Sigmoid colon (tissue), 7 donors: ENCODE data around the gene KIAA1217. TPM values are rescaled to one million over a fixed set of nuclear protein-coding genes. Genes with fewer than 3 reads are reported as not detected.
A peak's percentile ranks its signal among the peaks of the same experiment; 100 is the strongest.

Experiments
- DNase-seq: peaks from one replicate; pipeline ENCODE4 v3.0.0-alpha.2; 2019
- H3K27ac ChIP-seq, 4 donors: fragments of 200-600 bp; sonication (generic); one replicate each; pipeline ENCODE4 v1.5.1; 2016 to 2019; ENCODE audit warnings: mild to moderate bottlenecking in 1 of 4
- H3K27me3 ChIP-seq, 3 donors: fragments of 200-600 bp; sonication (generic); one replicate each; pipeline ENCODE4 v1.5.1; 2019; ENCODE audit warnings: mild to moderate bottlenecking in 1 of 3
- H3K36me3 ChIP-seq, 4 donors: fragments of 200-600 bp; sonication (generic); one replicate each; pipeline ENCODE4 v1.5.1; 2016 to 2019
- H3K4me1 ChIP-seq, 4 donors: fragments of 200-600 bp; sonication (generic); one replicate each; pipeline ENCODE4 v1.5.1; 2017 to 2019
- H3K4me3 ChIP-seq, 4 donors: fragments of 200-600 bp; sonication (generic); one replicate each; pipeline ENCODE4 v1.5.1; 2017 to 2019; ENCODE audit warnings: mild to moderate bottlenecking in 2 of 4, moderate library complexity in 1 of 4
- H3K9me3 ChIP-seq, 4 donors: fragments of 200-600 bp in 3 of 4; sonication (generic) in 3 of 4; one replicate each; pipeline versions ENCODE4 v1.5.1 to v1.6.1; 2013 to 2019
- EP300 ChIP-seq, 4 donors: sonication (generic); formaldehyde crosslinking; IDR thresholded peaks; one replicate each; pipeline ENCODE4 v1.6.1; 2017; ENCODE audit warnings: antibody characterized with exemption in 4 of 4
- POLR2A ChIP-seq, 2 donors: fragments of 450-650 bp; IDR thresholded peaks; one replicate each; pipeline ENCODE4 v1.6.1; 2016; ENCODE audit warnings: antibody characterized with exemption in 2 of 2, mild to moderate bottlenecking in 2 of 2, moderate library complexity in 2 of 2
- POLR2AphosphoS5 ChIP-seq, 4 donors: sonication (generic); formaldehyde crosslinking; IDR thresholded peaks; one replicate each; pipeline ENCODE4 v1.6.1; 2017; ENCODE audit warnings: antibody characterized with exemption in 4 of 4
- WGBS, 2 donors: extraction: QIAGEN DNeasy Blood & Tissue Kit; methylation state at CpG; one replicate each; pipeline ENCODE4 v1.1.7; 2013; 5-methylcytosine and 5-hydroxymethylcytosine counted together
- intact Hi-C: fragments of 100-400 bp; cut with DNase I; formaldehyde crosslinking; loops from one replicate; pipeline ENCODE4 v1.15.1; 2023
- polyA plus RNA-seq, 3 donors: library from polyadenylated mRNA; stranded (reverse); fragments of 200-250 nt; gene quantifications; one replicate each; pipeline ENCODE4 v1.2.3, GENCODE V29; 2013
- total RNA-seq, 4 donors: library from RNA; depleted of rRNA; stranded (reverse); fragments of >200 nt; gene quantifications; one replicate each; pipeline ENCODE4 v1.1.0, GENCODE V29; 2016
- TF ChIP-seq, protein P1 (sequence below), 4 experiments: fragments of 450-650 bp in 3 of 4; fragments of 200-600 bp in 1 of 4; IDR thresholded peaks; one replicate each; pipeline ENCODE4 v1.5.1; 2016 to 2019; ENCODE audit warnings: antibody characterized with exemption in 4 of 4, mild to moderate bottlenecking in 3 of 4, moderate library complexity in 2 of 4
- donor health status: healthy with polysubstance abuse.
- donor health status: Bipolar disorder and iron deficiency.
- donor health status: healthy.

The KIAA1217 gene
- total and polyA plus RNA-seq, 7 donors, result 7.6 to 31.9 (median 15.0) TPM

DNA sequence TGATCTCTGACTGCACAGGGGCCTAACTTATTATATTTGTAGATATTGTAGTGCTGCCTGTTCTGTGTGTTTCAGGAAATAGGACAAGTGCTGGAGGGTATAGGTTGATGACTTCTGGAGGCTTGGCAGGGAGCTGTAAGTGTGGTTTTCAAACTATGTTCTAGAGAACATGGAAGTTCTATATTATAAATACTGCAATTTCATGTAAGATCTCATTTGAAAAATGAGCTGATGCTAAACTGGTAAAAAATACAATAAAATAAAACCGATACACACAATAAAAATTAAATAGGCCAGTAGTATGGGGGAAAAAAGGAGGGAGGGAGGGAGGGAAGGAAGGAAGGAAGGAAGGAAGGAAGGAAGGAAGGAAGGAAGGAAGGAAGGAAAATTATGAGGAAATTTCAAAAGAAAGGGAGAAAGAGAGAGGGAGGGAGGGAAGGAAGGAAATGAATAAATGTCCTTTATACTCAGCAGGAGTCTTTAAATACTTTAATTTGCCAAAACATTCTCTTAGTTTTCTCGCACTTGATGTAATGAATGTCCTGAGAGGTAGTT is 181.3 kb downstream of the KIAA1217 start:
- DNase-seq, result no peak
- Histone ChIP-seq H3K27ac (no peak overlapping the region), H3K4me1 (peaks cover 0 to 6% (median 0%) of the 10 kb centered on the region in 4 donors), H3K27me3 (no peaks in the 10 kb centered on the region), H3K36me3 (no peaks in the 10 kb centered on the region), H3K9me3 (no peaks in the 10 kb centered on the region), H3K4me3 (no peak overlapping the region)
- no peak for TF ChIP-seq POLR2AphosphoS5 (IDR thresholded peaks at IDR 0.05)
- TF ChIP-seq POLR2A (IDR thresholded peaks at IDR 0.05), result no peak
- 90 to 98% methylated on average over 2 of the region's 2 CpGs for WGBS, 2 donors
- intact Hi-C loops, result no loop called here

DNA sequence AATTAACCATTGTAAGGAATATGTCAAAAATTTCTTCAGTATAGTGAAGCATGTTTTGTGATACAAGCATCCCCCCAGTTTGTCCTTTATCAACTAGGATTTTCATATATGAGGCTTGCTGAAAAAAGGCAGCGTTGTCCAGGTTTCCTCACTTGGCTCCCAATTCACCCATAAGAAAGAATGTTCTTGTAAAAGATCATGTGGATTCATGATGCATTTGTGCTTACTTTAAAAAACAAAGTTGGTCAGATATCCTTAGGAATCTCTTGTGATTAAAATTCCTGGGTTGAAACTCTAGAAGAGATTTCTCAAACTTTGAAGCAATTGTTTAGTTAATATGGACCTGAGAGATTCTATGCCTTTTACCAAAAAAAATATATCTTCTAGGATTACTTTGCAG is 181.8 kb downstream of the KIAA1217 start:
- TF ChIP-seq EP300 (IDR thresholded peaks at IDR 0.05), result no peak
- TF ChIP-seq, protein P1, sequence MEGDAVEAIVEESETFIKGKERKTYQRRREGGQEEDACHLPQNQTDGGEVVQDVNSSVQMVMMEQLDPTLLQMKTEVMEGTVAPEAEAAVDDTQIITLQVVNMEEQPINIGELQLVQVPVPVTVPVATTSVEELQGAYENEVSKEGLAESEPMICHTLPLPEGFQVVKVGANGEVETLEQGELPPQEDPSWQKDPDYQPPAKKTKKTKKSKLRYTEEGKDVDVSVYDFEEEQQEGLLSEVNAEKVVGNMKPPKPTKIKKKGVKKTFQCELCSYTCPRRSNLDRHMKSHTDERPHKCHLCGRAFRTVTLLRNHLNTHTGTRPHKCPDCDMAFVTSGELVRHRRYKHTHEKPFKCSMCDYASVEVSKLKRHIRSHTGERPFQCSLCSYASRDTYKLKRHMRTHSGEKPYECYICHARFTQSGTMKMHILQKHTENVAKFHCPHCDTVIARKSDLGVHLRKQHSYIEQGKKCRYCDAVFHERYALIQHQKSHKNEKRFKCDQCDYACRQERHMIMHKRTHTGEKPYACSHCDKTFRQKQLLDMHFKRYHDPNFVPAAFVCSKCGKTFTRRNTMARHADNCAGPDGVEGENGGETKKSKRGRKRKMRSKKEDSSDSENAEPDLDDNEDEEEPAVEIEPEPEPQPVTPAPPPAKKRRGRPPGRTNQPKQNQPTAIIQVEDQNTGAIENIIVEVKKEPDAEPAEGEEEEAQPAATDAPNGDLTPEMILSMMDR (IDR thresholded peaks at IDR 0.05), result no peak
- TF ChIP-seq POLR2A (IDR thresholded peaks at IDR 0.05), result no peak
- no peak for TF ChIP-seq POLR2AphosphoS5 (IDR thresholded peaks at IDR 0.05)
- Histone ChIP-seq H3K36me3 (no peaks in the 10 kb centered on the region), H3K4me1 (peaks cover 0 to 6% (median 0%) of the 10 kb centered on the region in 4 donors), H3K4me3 (no peak overlapping the region), H3K27me3 (no peaks in the 10 kb centered on the region), H3K27ac (no peak overlapping the region), H3K9me3 (no peaks in the 10 kb centered on the region)
- intact Hi-C loops, result no loop called here
- DNase-seq, result no peak
- 97 to 98% methylated on average over 1 of the region's 1 CpG for WGBS, 2 donors

DNA sequence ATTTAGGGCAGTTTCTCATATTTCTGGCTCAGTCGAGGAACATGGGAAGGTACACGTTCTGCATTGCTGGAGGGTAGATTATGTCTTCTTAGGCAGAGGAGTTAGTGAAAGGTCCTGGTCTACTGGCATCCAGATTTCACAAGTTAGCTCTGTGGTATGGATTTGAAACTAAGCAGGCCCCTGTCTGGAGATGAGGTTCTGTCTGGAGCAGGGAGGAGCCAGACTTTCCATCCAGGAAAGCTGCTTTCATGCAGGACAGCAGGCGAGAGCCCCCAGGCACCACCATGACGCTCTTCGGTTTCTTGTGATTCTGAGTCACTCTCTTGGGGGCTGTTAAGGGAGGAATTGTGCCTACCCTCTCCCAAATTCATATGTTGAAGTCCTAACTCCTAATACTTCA is 184.3 kb downstream of the KIAA1217 start:
- intact Hi-C loops, result no loop called here
- 90 to 92% methylated on average over 5 of the region's 5 CpGs for WGBS, 2 donors
- Histone ChIP-seq H3K4me1 (peaks cover 0 to 6% (median 0%) of the 10 kb centered on the region in 4 donors), H3K27me3 (no peaks in the 10 kb centered on the region), H3K27ac (no peak overlapping the region), H3K4me3 (no peak overlapping the region), H3K36me3 (no peaks in the 10 kb centered on the region), H3K9me3 (no peaks in the 10 kb centered on the region)
- TF ChIP-seq, protein P1 (IDR thresholded peaks at IDR 0.05), result no peak
- TF ChIP-seq EP300 (IDR thresholded peaks at IDR 0.05), result no peak
- no peak for TF ChIP-seq POLR2A (IDR thresholded peaks at IDR 0.05)
- TF ChIP-seq POLR2AphosphoS5 (IDR thresholded peaks at IDR 0.05), result peak in 1 of 4 donors; percentile 64
- DNase-seq, result no peak

DNA sequence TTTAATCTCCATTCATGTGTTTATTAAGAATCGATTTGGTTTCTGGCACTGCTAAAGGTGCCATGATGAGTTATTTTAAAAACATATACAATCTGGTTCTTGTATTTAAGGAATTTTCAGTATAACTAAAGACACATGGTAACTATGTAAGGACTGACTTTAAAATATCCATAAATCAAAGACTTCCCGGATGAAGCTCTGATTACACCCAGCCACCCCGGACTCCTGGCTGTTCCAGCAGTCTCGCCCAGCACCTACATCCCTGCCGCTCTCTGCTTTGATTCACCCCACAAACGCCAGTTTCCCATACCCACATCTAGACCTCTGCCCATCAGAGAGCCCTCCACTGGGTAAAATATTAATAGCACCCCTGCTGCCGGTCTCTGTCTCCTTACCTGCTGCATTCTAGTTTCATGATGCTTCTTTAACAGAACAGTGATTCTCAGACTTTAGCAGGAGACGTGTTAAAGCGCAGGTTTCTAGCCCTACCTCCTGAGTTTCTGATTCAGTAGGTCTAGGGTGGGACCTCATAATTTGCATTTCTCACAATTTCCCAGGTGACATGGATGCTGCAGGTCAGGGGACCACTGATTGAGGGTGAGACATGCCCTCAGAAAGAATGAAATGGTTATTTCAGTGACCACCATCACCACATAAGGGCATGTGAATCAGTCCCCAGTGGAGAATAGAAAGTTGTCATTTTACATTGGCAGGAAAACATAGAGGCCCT is 185.7 kb downstream of the KIAA1217 start:
- Histone ChIP-seq H3K27ac (no peak overlapping the region), H3K4me3 (no peak overlapping the region), H3K36me3 (no peaks in the 10 kb centered on the region), H3K27me3 (no peaks in the 10 kb centered on the region), H3K4me1 (peaks cover 0 to 6% (median 0%) of the 10 kb centered on the region in 4 donors), H3K9me3 (no peaks in the 10 kb centered on the region)
- DNase-seq, result no peak
- 82 to 89% methylated on average over 9 of the region's 9 CpGs for WGBS, 2 donors
- intact Hi-C loops, result no loop called here
- TF ChIP-seq, protein P1 (IDR thresholded peaks at IDR 0.05), result no peak
- TF ChIP-seq POLR2AphosphoS5 (IDR thresholded peaks at IDR 0.05) (no peak), POLR2A (IDR thresholded peaks at IDR 0.05) (no peak), EP300 (IDR thresholded peaks at IDR 0.05) (no peak)

DNA sequence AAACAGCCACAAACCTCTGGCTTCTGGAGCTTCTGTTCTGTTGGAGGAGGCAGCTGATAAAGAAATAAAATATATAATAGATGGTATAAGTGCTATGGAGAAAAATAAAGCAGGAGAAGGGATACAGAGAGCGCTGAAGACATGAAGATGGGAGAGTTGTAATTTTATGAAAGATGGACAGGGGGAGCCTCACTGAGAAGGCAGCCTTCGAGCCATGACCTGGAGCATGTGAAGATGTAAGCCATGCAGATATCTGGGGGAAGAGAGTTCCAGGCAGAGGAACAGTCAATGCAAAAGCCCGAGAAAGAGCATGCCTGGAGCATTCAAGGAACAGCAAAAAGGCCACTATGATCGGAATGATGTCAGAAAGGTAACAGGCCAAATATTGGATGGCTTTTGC is 187.5 kb downstream of the KIAA1217 start:
- no peak overlapping the region for H3K4me3 ChIP-seq
- H3K27me3 ChIP-seq, result no peaks in the 10 kb centered on the region
- intact Hi-C loops, result no loop called here
- no peak overlapping the region for H3K27ac ChIP-seq
- 90 to 91% methylated on average over 4 of the region's 4 CpGs for whole genome bisulfite sequencing, 2 donors
- DNase-seq, result no peak
- H3K4me1 ChIP-seq, result peaks cover 0 to 6% (median 0%) of the 10 kb centered on the region in 4 donors
- no peak for TF ChIP-seq EP300 (IDR thresholded peaks at IDR 0.05)
- no peak for TF ChIP-seq POLR2A (IDR thresholded peaks at IDR 0.05)
- TF ChIP-seq POLR2AphosphoS5 (IDR thresholded peaks at IDR 0.05), result no peak
- TF ChIP-seq, protein P1 (IDR thresholded peaks at IDR 0.05), result no peak
- H3K36me3 ChIP-seq, result no peaks in the 10 kb centered on the region
- H3K9me3 ChIP-seq, result no peaks in the 10 kb centered on the region
